Erythroblast (primary cell): Measurements from ENCODE around the gene KCNQ5.
"Not testable (repeated sequence)": the region's sequence is repeated elsewhere in the genome, so short reads cannot be mapped to it uniquely, and the experiment has no call there.

Experiments used
- DNase-seq, 2 experiments: peaks; one replicate each; lab custom pipeline; 2025; lab: John Stamatoyannopoulos, UW
- GATA1 ChIP-seq: IDR thresholded peaks from 2 replicates; pipeline ENCODE4 v1.6.1; 2011; ENCODE audit warnings: low read depth, mild to moderate bottlenecking, control low read depth, low read length, moderate library complexity
- POLR2A ChIP-seq: IDR thresholded peaks from 2 replicates; pipeline ENCODE4 v1.6.1; 2011; ENCODE audit warnings: mild to moderate bottlenecking, low read length

The KCNQ5 gene

GRCh38 chr6:73182021-73182607 is 560.2 kb downstream of the KCNQ5 start:
- no peak for DNase-seq
- TF ChIP-seq GATA1 (no peak), POLR2A (no peak)

- DNase-seq, result not testable (repeated sequence)
These were observed 571.4 kb downstream of the KCNQ5 start for GRCh38 chr6:73193302-73193701.

GRCh38 chr6:73194744-73195143 is 572.9 kb downstream of the KCNQ5 start:
- TF ChIP-seq GATA1, result no peak
- no peak for TF ChIP-seq POLR2A
- DNase-seq, result no peak

GRCh38 chr6:73200247-73200646 is 578.4 kb downstream of the KCNQ5 start:
- TF ChIP-seq GATA1, result no peak
- no peak for TF ChIP-seq POLR2A

GRCh38 chr6:73200735-73201134 is 578.9 kb downstream of the KCNQ5 start:
- no peak for TF ChIP-seq GATA1
- no peak for TF ChIP-seq POLR2A
- no peak for DNase-seq

More at GRCh38 chr6:73200247-73200646, 578.4 kb downstream of the KCNQ5 start:
- no peak for DNase-seq

- no peak for DNase-seq
- no peak for TF ChIP-seq GATA1
- no peak for TF ChIP-seq POLR2A
These were observed 581.2 kb downstream of the KCNQ5 start for GRCh38 chr6:73203098-73203497.

- DNase-seq, result no peak
- TF ChIP-seq GATA1 (no peak), POLR2A (no peak)
These were observed 582.4 kb downstream of the KCNQ5 start for GRCh38 chr6:73204252-73204651.

GRCh38 chr6:73207221-73207837 is 585.5 kb downstream of the KCNQ5 start:
- no peak for DNase-seq
- TF ChIP-seq POLR2A (no peak), GATA1 (no peak)

- TF ChIP-seq GATA1, result no peak
- TF ChIP-seq POLR2A, result no peak
- no peak for DNase-seq
These were observed 587.3 kb downstream of the KCNQ5 start for GRCh38 chr6:73209117-73209516.

GRCh38 chr6:73216859-73217258 is 595.0 kb downstream of the KCNQ5 start:
- TF ChIP-seq POLR2A (no peak), GATA1 (no peak)

GRCh38 chr6:73225396-73225795 is 603.5 kb downstream of the KCNQ5 start, which contains the start of gene KHDC1L:
Gene KHDC1L (minus strand): TSS chr6:73225496. CDS start chr6:73225408, 88 bp downstream.
- DNase-seq, result no peak
- no peak for TF ChIP-seq GATA1
- TF ChIP-seq POLR2A, result no peak

More at GRCh38 chr6:73216859-73217258, 595.0 kb downstream of the KCNQ5 start:
- no peak for DNase-seq

- TF ChIP-seq POLR2A (no peak), GATA1 (no peak)
- no peak for DNase-seq
These were observed 605.9 kb downstream of the KCNQ5 start for GRCh38 chr6:73227606-73228255.

- no peak for DNase-seq
- TF ChIP-seq GATA1, result no peak
- TF ChIP-seq POLR2A, result no peak
These were observed 610.1 kb downstream of the KCNQ5 start for GRCh38 chr6:73231986-73232391.

GRCh38 chr6:73233048-73233447 is 611.2 kb downstream of the KCNQ5 start:
- DNase-seq, result no peak
- no peak for TF ChIP-seq GATA1
- TF ChIP-seq POLR2A, result no peak

- DNase-seq, result not testable (repeated sequence)
These were observed 612.1 kb downstream of the KCNQ5 start for GRCh38 chr6:73233971-73234370.

GRCh38 chr6:73234733-73235132 is 612.9 kb downstream of the KCNQ5 start:
- DNase-seq, result no peak
- TF ChIP-seq GATA1, result no peak
- no peak for TF ChIP-seq POLR2A
